ENCODE measurements around the gene WWOX.
"Not testable (repeated sequence)": the region's sequence is repeated elsewhere in the genome, so short reads cannot be mapped to it uniquely, and the experiment has no call there.

Gene WWOX

GRCh38 chr16:78686601-78687000, 587.1 kb downstream of the WWOX start:
- no peak for DNase-seq (ENCODE audit: low read depth)

- no peak for DNase-seq (ENCODE audit: low read depth)
These were observed 589.6 kb downstream of the WWOX start for GRCh38 chr16:78689028-78689427.

GRCh38 chr16:78689536-78689935, 590.1 kb downstream of the WWOX start:
- DNase-seq (ENCODE audit: low read depth), result no peak

- no peak for DNase-seq (ENCODE audit: low read depth)
These were observed 591.1 kb downstream of the WWOX start for GRCh38 chr16:78690510-78690909.

- not testable (repeated sequence) for DNase-seq (ENCODE audit: low read depth)
These were observed 592.3 kb downstream of the WWOX start for GRCh38 chr16:78691746-78692145.

- no peak for DNase-seq (ENCODE audit: low read depth)
These were observed 594.0 kb downstream of the WWOX start for GRCh38 chr16:78693496-78693895.

DNA sequence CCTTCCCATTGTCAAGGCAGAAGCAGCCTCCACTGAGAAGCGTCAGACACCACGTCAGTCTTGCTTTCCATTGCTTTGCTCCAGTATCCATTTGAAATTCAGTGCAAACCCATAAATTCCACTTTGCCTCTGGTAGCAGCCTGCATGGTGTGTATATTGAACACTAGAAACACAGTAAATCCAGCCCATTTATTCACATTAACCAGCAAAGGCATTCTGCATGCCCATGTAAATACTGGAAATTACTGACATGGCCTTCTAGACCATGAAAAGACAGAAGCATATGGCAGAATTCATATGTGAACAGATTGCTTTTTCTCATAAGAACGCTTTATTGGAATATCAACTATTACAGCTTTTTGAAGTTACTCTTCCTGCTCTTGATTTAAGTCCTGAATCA, 595.0 kb downstream of the WWOX start:
- DNase-seq (ENCODE audit: low read depth), result no peak

GRCh38 chr16:78695391-78695790, 595.9 kb downstream of the WWOX start:
- no peak for DNase-seq (ENCODE audit: low read depth)

DNA sequence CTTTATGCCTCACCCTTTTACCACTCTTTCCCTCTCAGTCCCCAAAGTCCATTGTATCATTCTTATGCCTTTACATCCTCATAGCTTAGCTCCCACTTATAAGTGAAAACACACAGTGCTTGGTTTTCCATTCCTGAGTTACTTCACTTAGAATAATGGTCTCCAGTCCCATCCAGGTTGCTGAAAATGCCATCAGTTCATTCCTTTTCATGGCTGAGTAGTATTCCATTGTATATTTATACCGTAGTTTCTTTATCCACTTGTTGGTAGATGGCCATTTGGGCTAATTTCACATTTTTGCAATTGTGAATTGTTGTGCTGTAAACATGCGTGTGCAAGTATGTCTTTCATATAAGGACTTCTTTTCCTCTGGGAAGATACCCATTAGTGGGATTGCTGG, 597.3 kb downstream of the WWOX start:
- no peak for DNase-seq (ENCODE audit: low read depth)

GRCh38 chr16:78697426-78697825, 598.0 kb downstream of the WWOX start:
- DNase-seq (ENCODE audit: low read depth), result no peak

- no peak for DNase-seq (ENCODE audit: low read depth)
These were observed 604.5 kb downstream of the WWOX start for GRCh38 chr16:78703936-78704335.

DNA sequence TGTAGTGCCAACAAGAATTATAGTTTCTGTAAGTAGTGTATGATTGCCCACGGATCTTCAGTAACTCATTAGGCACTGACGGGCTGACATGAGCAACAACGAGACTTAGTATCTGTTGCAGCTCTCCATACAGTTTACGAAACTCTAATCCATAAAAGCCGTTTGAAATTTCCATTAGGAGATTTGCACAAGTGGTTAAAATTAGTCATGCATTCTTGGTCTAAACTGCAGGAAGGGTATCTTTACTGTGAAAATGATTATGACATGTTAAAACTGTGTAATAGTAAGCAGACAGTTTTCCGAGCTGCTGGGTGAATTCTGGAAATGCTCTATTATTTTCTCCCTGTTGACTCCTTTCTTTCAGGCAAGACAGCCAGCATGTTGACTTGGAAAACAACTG, 605.0 kb downstream of the WWOX start:
- no peak for DNase-seq (ENCODE audit: low read depth)

DNA sequence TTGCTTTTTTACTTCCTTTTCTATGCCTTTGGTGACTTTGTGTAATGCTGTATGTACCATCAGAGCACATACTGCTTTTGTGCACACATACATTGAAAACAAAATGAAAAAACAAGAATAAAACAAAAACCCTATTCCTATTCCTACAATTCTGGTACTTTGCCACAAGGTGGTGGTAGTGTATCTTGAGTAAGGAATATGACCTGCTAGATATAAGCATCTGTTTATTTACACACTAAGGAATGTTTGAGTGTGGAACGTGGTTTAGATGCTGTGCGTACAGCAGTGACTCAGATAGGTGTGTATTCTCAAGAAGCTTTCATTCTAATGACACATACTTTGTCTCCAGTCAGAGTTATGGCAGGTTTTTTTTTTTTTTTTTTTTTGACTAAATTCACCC, 606.2 kb downstream of the WWOX start:
- DNase-seq (ENCODE audit: low read depth), result peak; percentile 2

DNA sequence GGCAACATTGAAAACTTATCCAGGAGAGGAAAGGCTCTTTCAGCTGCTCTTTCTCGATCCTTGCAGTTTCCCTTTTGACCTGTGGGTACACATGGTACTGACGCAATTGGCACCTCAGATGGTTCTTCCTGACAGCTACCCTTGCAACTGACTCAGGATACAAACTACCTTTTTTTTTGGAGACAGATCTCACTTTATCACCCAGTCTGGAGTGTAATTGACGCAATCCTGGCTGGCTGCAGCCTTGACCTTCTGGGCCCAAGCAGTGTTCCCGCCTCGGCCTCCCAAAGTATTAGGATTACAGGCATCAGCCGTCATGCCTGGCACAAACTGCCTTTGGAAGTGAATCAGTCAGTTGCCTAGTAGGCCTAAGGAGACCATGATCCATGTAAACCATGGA, 607.2 kb downstream of the WWOX start:
- no peak for DNase-seq (ENCODE audit: low read depth)

DNA sequence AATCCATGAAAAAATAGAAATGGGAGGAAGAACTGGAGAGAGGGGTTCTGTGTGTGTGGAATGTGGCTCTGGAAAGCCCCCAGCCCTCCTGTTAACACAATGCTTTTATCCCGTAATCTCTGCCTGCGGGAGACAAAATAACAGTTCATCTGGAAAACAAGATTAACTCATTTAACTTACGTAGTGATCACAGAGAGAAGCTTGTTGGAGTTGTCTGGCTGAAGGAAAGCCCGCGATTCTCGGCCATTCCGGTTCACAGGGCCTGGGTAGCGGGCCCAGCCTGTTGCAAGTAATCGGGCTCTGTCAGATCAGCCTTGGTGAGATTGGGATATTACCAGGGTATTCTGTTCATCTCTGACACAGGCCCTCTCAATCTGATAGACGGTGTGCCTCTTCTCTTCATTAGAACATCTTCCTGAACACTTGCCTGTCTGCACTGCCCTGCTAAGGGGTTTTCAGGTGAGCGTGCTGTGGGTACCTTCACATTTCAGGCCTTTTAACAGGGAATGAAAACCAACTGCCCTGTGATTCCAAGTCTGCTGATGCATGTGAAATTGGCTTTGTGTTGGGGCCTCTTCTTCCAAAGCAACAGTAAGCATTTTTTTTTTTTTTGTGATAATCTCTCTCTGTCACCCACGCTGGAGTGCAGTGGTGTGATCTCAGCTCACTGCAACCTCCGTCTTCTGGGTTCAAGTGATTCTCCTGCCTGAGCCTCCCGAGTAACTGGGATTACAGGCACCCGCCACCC, 609.9 kb downstream of the WWOX start:
- DNase-seq (ENCODE audit: low read depth), result no peak

DNA sequence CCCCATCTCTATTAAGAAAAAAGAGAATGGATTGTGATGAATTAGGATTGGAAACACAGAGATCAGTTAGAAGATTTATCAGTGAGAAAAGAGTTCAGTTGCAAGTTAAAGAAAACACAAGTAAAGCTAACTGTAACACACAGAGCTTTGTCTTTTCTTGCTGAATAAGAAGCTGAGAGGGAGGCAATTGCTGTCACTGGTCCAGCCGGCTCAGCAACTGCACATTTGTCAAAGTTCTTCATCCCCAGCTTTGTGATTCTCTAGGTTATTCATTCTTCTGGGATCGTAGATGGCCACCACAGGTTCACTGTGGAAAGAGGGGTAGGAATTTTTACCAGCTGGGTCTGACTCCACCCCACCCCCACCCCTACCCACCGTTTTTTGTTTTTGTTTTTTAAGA, 615.7 kb downstream of the WWOX start:
- DNase-seq (ENCODE audit: low read depth), result no peak

DNA sequence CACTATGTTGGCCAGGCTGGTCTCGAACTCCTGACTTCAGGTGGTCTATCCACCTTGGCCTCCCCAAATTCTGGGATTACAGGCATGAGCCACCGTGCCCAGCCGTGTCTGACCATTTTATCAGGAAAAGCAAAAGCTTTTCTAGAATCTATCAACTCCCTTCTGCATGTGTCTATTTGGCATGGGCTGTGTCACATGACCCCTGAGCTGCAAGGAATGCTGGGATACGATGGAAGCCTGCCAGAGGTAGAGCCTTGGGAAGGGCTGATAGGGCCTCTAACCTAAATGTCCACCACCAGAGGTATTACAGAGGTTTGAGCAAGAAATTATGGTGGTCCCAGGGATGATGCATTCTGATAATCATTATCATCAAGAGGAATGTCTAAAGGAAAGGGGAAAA, 616.2 kb downstream of the WWOX start:
- no peak for DNase-seq (ENCODE audit: low read depth)

DNA sequence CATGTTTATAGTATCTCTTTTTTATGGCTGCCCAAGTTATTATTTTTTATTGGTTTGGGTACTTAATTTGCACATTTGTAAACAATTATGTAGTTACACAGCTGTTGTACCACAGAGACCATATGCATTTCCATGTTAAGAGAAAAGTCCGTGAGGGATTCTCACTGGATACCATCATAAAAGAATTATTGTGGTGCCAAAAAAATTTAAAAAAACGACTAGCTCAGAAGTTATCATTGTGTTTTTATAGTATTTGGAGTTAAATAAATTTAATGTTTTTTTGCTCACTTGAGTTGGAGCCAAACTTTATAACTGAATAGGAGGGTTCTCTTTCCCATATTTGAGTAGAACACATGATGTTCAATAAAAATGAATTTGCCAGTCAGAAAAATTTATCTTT, 618.7 kb downstream of the WWOX start:
- DNase-seq (ENCODE audit: low read depth), result no peak

GRCh38 chr16:78720416-78720815, 621.0 kb downstream of the WWOX start:
- DNase-seq (ENCODE audit: low read depth), result no peak

DNA sequence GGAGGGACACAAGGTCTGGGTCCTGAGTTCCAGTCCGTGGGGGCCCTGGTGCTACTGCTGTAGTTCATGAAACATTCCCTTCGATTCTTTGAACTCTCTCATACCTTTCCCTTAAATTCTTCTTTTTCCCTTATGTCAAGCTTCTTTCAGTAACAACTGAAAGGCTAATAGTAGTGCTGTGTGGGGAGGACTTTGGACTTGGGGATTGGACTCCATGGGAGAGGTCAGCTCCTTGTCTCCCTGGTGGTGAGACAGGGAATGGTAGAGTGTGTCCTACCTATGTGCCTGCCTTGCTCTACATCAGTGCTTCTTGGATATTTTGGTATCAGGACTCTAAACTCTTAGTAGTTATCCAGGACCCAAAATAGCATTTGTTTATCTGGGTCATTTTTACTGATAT, 628.1 kb downstream of the WWOX start:
- no peak for DNase-seq (ENCODE audit: low read depth)

DNA sequence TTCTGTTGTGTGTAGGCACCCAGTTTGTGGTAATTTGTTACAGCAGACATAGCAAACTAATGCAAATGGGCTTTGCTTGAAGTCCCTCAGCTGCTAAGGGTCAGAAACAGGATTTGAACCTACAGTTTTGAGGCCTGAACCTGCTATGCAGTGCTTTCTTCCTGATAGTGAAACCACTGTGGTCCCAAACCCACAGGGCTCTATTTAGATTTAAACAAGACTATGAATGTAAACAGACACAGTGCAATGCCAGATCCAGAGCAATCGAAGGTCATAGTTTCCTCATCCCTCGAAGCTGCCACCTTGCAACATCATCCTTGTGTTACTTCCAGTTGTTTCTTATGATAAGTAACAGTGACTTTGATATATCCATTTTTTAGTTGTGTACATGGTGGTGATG, 630.2 kb downstream of the WWOX start:
- no peak for DNase-seq (ENCODE audit: low read depth)

GRCh38 chr16:78731785-78732184, 632.3 kb downstream of the WWOX start:
- DNase-seq (ENCODE audit: low read depth), result no peak

- DNase-seq (ENCODE audit: low read depth), result no peak
These were observed 633.2 kb downstream of the WWOX start for GRCh38 chr16:78732696-78733095.

DNA sequence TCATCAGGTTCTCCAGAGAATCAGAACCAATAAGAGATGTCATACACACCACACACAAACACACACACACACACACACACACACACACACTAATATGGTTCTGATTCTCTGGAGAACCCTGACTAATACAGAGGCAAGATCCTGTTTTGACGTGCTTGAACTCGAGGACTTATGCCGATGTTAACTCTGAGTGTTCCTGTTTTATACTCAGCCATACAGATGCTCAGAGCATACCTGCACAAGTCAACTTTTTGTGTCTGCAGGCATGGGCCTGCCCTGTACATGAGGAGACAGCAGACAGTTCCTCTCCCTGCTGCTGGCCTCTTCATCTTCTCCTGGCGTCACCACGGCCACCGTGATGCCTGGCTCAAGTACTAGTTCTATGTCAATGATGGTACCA, 635.9 kb downstream of the WWOX start:
- DNase-seq (ENCODE audit: low read depth), result no peak

GRCh38 chr16:78737630-78738029, 638.2 kb downstream of the WWOX start:
- no peak for DNase-seq (ENCODE audit: low read depth)

Data from CMK (cell line).